K562 (cell line): Measurements from ENCODE around the gene RC3H2. TPM values are rescaled to one million over a fixed set of nuclear protein-coding genes. Genes with fewer than 3 reads are reported as not detected.

Source experiments
- ATAC-seq: fragments of 200-7000 bp; cut with Tn5 transposase; 3 replicates; pipeline ENCODE4 v1.9.1; 2020; ENCODE audit warnings: moderate library complexity
- BruUV-seq: library from RNA; stranded (reverse); fragments of 400-500 nt; replicated peaks from 2 replicates; lab custom pipeline; 2021; lab: Mats Ljungman, UMichigan
- CTCF ChIA-PET: fragments of 300-600 bp; formaldehyde crosslinking; extraction: SDS; loops from one replicate; lab custom pipeline; 2021; ENCODE audit warnings: low intra/inter-chr PET ratio; lab: Yijun Ruan, JAX
- POLR2A ChIA-PET: fragments of 300-600, 350-650 bp; sonication (Branson Sonifier 250); formaldehyde crosslinking; extraction: SDS; loops from one replicate; lab custom pipeline; 2021; ENCODE audit warnings: antibody characterized with exemption, inconsistent platforms; lab: Yijun Ruan, JAX
- DNase-seq, 4 experiments: peaks; one replicate each; pipeline versions ENCODE4 v3.0.0 to v3.0.0-alpha.2; 2011 to 2018; ENCODE audit warnings: low spot score in 3 of 4, mixed read lengths in 3 of 4; ENCODE audit errors: extremely low read depth in 1 of 4
- FAIRE-seq: peaks from 2 replicates; lab custom pipeline; 2011; peaks lifted over from hg19 to GRCh38; lab: Jason Lieb, UNC
- H2AFZ ChIP-seq: 2 replicates; pipeline ENCODE4 v1.6.0; 2011; ENCODE audit warnings: low read depth, low read length, control low read depth, inconsistent platforms
- H3K27ac ChIP-seq: fragments of 200-600 bp; 3 replicates; pipeline ENCODE4 v1.8.0; 2011; ENCODE audit warnings: low read depth, mild to moderate bottlenecking, control low read depth, inconsistent platforms, low read length, moderate library complexity, mixed read lengths; ENCODE audit errors: extremely low read depth
- H3K27me3 ChIP-seq, 2 experiments: fragments of 300-600 bp in 1 of 2; 2 replicates in 1 of 2; 3 replicates in 1 of 2; pipeline versions ENCODE4 v1.6.0 to v1.8.0; 2011; ENCODE audit warnings: inconsistent platforms in 2 of 2, low read length in 2 of 2, mild to moderate bottlenecking in 1 of 2, mixed read lengths in 1 of 2, moderate library complexity in 1 of 2; ENCODE audit not compliant: control insufficient read depth in 2 of 2, insufficient read depth in 2 of 2
- H3K36me3 ChIP-seq: fragments of 300-600 bp; 3 replicates; pipeline ENCODE4 v1.8.0; 2011; ENCODE audit warnings: mild to moderate bottlenecking, low read length, inconsistent platforms; ENCODE audit not compliant: control insufficient read depth, insufficient read depth
- H3K4me1 ChIP-seq, 2 experiments: fragments of 200-600 bp in 1 of 2; replicated peaks in 1 of 2; 2 replicates in 1 of 2; 3 replicates in 1 of 2; pipeline versions ENCODE4 v1.5.1 to v1.8.0; 2011; ENCODE audit warnings: inconsistent platforms in 2 of 2, low read length in 2 of 2, mild to moderate bottlenecking in 1 of 2, mixed read lengths in 1 of 2, moderate library complexity in 1 of 2; ENCODE audit not compliant: control insufficient read depth in 2 of 2, insufficient read depth in 2 of 2
- H3K4me2 ChIP-seq: 2 replicates; pipeline ENCODE4 v1.6.1; 2011; ENCODE audit warnings: low read length, control low read depth, inconsistent platforms, mixed read lengths; ENCODE audit not compliant: insufficient read depth
- H3K4me3 ChIP-seq: fragments of 200-600 bp; sonication (generic), shearing (Covaris generic); 2 replicates; pipeline ENCODE4 v1.5.1; 2016; ENCODE audit warnings: control low read depth, inconsistent platforms
- H3K79me2 ChIP-seq: fragments of 200-600 bp; 3 replicates; pipeline ENCODE4 v1.8.0; 2011; ENCODE audit warnings: low read length, inconsistent platforms; ENCODE audit not compliant: control insufficient read depth, insufficient read depth
- H3K9ac ChIP-seq, 2 experiments: 2 replicates each; pipeline versions ENCODE4 v1.6.0 to v1.6.1; 2011; ENCODE audit warnings: low read depth in 2 of 2, low read length in 2 of 2, control low read depth in 1 of 2, inconsistent platforms in 1 of 2, mild to moderate bottlenecking in 1 of 2, mixed read lengths in 1 of 2; ENCODE audit not compliant: insufficient read depth in 1 of 2
- H3K9me1 ChIP-seq: one replicate; pipeline ENCODE4 v1.6.0; 2011; ENCODE audit warnings: inconsistent platforms, mild to moderate bottlenecking, low read length, moderate library complexity; ENCODE audit not compliant: control insufficient read depth, insufficient read depth
- H3K9me3 ChIP-seq: replicated peaks from 2 replicates; pipeline ENCODE4 v1.5.1; 2011; ENCODE audit warnings: low read depth, low read length, inconsistent platforms; ENCODE audit not compliant: control insufficient read depth, insufficient read depth
- H4K20me1 ChIP-seq: replicated peaks from 2 replicates; pipeline ENCODE4 v1.6.1; 2011; ENCODE audit warnings: low read length, inconsistent platforms, mixed read lengths; ENCODE audit not compliant: control insufficient read depth, insufficient read depth
- EWSR1 ChIP-seq: fragments of 450-650 bp; IDR thresholded peaks from 2 replicates; pipeline ENCODE4 v1.6.1; 2018; ENCODE audit warnings: borderline replicate concordance, mild to moderate bottlenecking, low read depth, moderate library complexity; ENCODE audit not compliant: partially characterized antibody
- GTF3C2 ChIP-seq: IDR thresholded peaks from 3 replicates; pipeline ENCODE4 v1.6.1; 2011; ENCODE audit warnings: borderline replicate concordance, mild to moderate bottlenecking, moderate library complexity; ENCODE audit not compliant: insufficient read length; ENCODE audit errors: extremely low read depth
- ILF3 ChIP-seq: fragments of 450-650 bp; IDR thresholded peaks from 2 replicates; pipeline ENCODE4 v1.6.1; 2018; ENCODE audit warnings: antibody characterized with exemption, mild to moderate bottlenecking, moderate library complexity, borderline replicate concordance
- JUN ChIP-seq, 2 experiments: sonication (generic) in 1 of 2; formaldehyde crosslinking in 1 of 2; IDR thresholded peaks; 2 replicates each; pipeline versions ENCODE4 v1.6.1 to v1.8.0; 2012 to 2022; ENCODE audit warnings: borderline replicate concordance in 2 of 2, mild to moderate bottlenecking in 2 of 2, improper control_type of control experiment in 1 of 2, low read depth in 1 of 2, low read length in 1 of 2, missing genetic modification reagents in 1 of 2
- L3MBTL2 ChIP-seq: fragments of 450-650 bp; IDR thresholded peaks from 2 replicates; pipeline ENCODE4 v1.6.1; 2016; ENCODE audit warnings: mild to moderate bottlenecking, moderate library complexity
- SMARCB1 ChIP-seq: IDR thresholded peaks from 2 replicates; pipeline ENCODE4 v1.6.1; 2011; ENCODE audit warnings: improper control_type of control experiment, low read depth; ENCODE audit not compliant: insufficient read length
- TCF3 ChIP-seq: sonication (generic); formaldehyde crosslinking; IDR thresholded peaks from 2 replicates; pipeline ENCODE4 v1.4.0; 2020; ENCODE audit warnings: mild to moderate bottlenecking, missing genetic modification reagents
- U2AF1 ChIP-seq: fragments of 200-400 bp; formaldehyde crosslinking; optimal IDR thresholded peaks from 2 replicates; pipeline ENCODE3; 2017; ENCODE audit warnings: mild to moderate bottlenecking, low read depth, low read length, moderate library complexity
- ZNF224 ChIP-seq: sonication (generic); formaldehyde crosslinking; IDR thresholded peaks from 2 replicates; pipeline ENCODE4 v1.8.0; 2022; ENCODE audit warnings: mild to moderate bottlenecking, missing genetic modification reagents
- WGBS: fragments of 100-300 bp; shearing (Covaris generic); methylation state at CpG from one replicate; pipeline ENCODE4 v1.1.6; 2016; ENCODE audit warnings: low coverage, mixed read lengths; ENCODE audit not compliant: insufficient coverage; ENCODE audit errors: missing lambda C conversion rate; 5-methylcytosine and 5-hydroxymethylcytosine counted together
- in situ Hi-C: fragments of 300-500 bp; cut with MboI; formaldehyde crosslinking; loops from 4 replicates; pipeline ENCODE4 v1.15.0; 2018; ENCODE audit warnings: inconsistent platforms, mixed read lengths
- intact Hi-C: fragments of 100-400 bp; cut with micrococcal nuclease; formaldehyde crosslinking; loops from 2 replicates; pipeline ENCODE4 v1.14.2; 2022
- polyA plus RNA-seq, 8 experiments: library from polyadenylated mRNA; depleted of rRNA in 4 of 8; stranded (reverse) in 5 of 8; unstranded in 3 of 8; fragments of >200 nt; fragmentation: Nextera tagmentation in 2 of 8; fragmentation: Illumina TruSeq in 1 of 8; extraction: Ambion mirVana in 2 of 8; extraction: Trizol in 1 of 8; gene quantifications; 2 replicates each; pipeline versions ENCODE4 v1.2.1 to v1.2.3, GENCODE V29; 2011 to 2014; ENCODE audit warnings: inconsistent platforms in 1 of 8, missing spikeins in 1 of 8
- total RNA-seq, 7 experiments: library from RNA; depleted of rRNA in 6 of 7; stranded (reverse); fragments of >200 nt in 6 of 7; fragmentation: Illumina TruSeq in 2 of 7; extraction: Trizol in 2 of 7; gene quantifications; 2 replicates each; pipeline versions ENCODE4 v1.2.1 to v1.2.3, GENCODE V29; 2011 to 2021; ENCODE audit warnings: low replicate concordance in 1 of 7
- TF ChIP-seq, protein P1 (sequence below): fragments of 250-450 bp; sonication (Bioruptor Pico); IDR thresholded peaks from 2 replicates; pipeline ENCODE4 v1.8.0; 2022; ENCODE audit warnings: inconsistent platforms
- TF ChIP-seq, protein P2 (sequence below): sonication (generic); formaldehyde crosslinking; IDR thresholded peaks from 2 replicates; pipeline ENCODE4 v1.9.0; 2022; ENCODE audit warnings: mild to moderate bottlenecking, missing genetic modification reagents

Gene RC3H2
- total and polyA plus RNA-seq, 9 of the 15 experiments (the other 6 are each of a cell fraction or from before 2014, with no cell fraction given) = 5.6 to 35.4 (median 18.6) TPM

- BruUV-seq = no TSS peak
- Histone ChIP-seq H3K9me3 (no peaks in the 10 kb centered on the region; the same call in 1 of the 2 replicates), H3K36me3 (0 out of 3 replicates have a peak, but pooled peaks cover 3% of the 10 kb centered on the region), H3K9ac (no peak overlapping the region), H2AFZ (no peak overlapping the region), H3K79me2 (peaks cover 57% of the 10 kb centered on the region), H3K9me1 (no peaks in the 10 kb centered on the region), H3K27me3 (no peaks in the 10 kb centered on the region), H3K27ac (no peak overlapping the region), H3K4me2 (no peak overlapping the region), H3K4me3 (no peak overlapping the region), H4K20me1 (no peaks in the 10 kb centered on the region), H3K4me1 (peaks cover 8 to 11% of the 10 kb centered on the region in 2 experiments; a peak in 4 of 5 replicates)
- CTCF ChIA-PET = no interaction called here
- no peak for DNase-seq
- intact Hi-C loops (no loop called here), in situ Hi-C loops (no loop called here)
- ATAC-seq = no peak
- POLR2A ChIA-PET = interaction anchor here (1.3 kb wide), 1 partner anchor 8 kb away, joined by 5 read pairs; the partner anchor contains the start of gene RABGAP1
- 76% methylated on average over 3 of the region's 3 CpGs for WGBS
- no peak for FAIRE-seq
- TF ChIP-seq, protein P1, sequence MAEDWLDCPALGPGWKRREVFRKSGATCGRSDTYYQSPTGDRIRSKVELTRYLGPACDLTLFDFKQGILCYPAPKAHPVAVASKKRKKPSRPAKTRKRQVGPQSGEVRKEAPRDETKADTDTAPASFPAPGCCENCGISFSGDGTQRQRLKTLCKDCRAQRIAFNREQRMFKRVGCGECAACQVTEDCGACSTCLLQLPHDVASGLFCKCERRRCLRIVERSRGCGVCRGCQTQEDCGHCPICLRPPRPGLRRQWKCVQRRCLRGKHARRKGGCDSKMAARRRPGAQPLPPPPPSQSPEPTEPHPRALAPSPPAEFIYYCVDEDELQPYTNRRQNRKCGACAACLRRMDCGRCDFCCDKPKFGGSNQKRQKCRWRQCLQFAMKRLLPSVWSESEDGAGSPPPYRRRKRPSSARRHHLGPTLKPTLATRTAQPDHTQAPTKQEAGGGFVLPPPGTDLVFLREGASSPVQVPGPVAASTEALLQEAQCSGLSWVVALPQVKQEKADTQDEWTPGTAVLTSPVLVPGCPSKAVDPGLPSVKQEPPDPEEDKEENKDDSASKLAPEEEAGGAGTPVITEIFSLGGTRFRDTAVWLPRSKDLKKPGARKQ (CRISPR knock-in tag) = no peak
- TF ChIP-seq, protein P2, sequence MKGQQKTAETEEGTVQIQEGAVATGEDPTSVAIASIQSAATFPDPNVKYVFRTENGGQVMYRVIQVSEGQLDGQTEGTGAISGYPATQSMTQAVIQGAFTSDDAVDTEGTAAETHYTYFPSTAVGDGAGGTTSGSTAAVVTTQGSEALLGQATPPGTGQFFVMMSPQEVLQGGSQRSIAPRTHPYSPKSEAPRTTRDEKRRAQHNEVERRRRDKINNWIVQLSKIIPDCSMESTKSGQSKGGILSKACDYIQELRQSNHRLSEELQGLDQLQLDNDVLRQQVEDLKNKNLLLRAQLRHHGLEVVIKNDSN (CRISPR knock-in tag) = no peak
- no peak for TF ChIP-seq TCF3 (CRISPR knock-in tag)
- no peak for TF ChIP-seq U2AF1
- no peak for TF ChIP-seq ZNF224 (CRISPR knock-in tag)
- no peak for TF ChIP-seq EWSR1
- TF ChIP-seq JUN (IDR thresholded peaks at IDR 0.05; ENCODE audit: borderline replicate concordance, low read depth, low read length) = no peak
- no peak for TF ChIP-seq JUN (CRISPR knock-in tag; IDR thresholded peaks at IDR 0.05; ENCODE audit: borderline replicate concordance)
- TF ChIP-seq L3MBTL2 = no peak
- TF ChIP-seq GTF3C2 = no peak
- no peak for TF ChIP-seq ILF3
- TF ChIP-seq SMARCB1 = no peak
Observed at GRCh38 chr9:122948313-122948712, 43.2 kb upstream of the RC3H2 start.
